Measurements from ENCODE around the gene HHAT. TPM values are rescaled to one million over a fixed set of nuclear protein-coding genes. Genes with fewer than 3 reads are reported as not detected.
"Not testable (repeated sequence)": the region's sequence is repeated elsewhere in the genome, so short reads cannot be mapped to it uniquely, and the experiment has no call there.

HHAT gene
- total RNA-seq, 2 donors from 2014 or later: 1.6 to 2.5 TPM

GRCh38 chr1:210374600-210374953 lies 45.9 kb downstream of the HHAT start:
- intact Hi-C loops (cut with DNase I): no loop called here
- no peak for DNase-seq
- no peak for ATAC-seq

DNA sequence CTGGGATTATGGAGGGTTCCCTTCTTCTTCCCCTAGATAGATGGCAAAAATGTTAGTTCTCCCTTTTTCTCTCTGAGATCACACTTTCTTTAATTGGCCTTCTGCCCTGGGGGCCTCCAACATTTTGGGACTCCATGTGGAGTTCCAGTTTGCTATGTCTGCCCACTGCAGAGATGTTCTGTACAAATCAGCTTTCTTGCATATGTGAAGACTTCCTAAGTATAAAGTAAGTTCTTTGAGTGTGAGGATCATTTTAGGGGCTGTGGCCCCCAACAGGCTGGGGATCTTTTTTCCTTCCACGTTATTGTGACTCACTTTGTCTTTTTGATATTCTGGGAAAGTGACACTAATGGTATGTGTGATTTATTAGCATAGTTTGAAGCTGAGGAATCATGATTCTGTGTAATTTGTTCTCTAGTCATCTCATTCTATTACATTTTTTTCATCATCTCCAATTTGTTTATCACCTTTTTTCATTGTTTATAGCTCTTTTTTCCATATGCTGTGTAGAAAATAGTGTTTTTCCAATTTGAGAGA lies 48.2 kb downstream of the HHAT start:
- intact Hi-C loops (cut with DNase I): no loop called here
- DNase-seq (no peak), ATAC-seq (no peak)

DNA sequence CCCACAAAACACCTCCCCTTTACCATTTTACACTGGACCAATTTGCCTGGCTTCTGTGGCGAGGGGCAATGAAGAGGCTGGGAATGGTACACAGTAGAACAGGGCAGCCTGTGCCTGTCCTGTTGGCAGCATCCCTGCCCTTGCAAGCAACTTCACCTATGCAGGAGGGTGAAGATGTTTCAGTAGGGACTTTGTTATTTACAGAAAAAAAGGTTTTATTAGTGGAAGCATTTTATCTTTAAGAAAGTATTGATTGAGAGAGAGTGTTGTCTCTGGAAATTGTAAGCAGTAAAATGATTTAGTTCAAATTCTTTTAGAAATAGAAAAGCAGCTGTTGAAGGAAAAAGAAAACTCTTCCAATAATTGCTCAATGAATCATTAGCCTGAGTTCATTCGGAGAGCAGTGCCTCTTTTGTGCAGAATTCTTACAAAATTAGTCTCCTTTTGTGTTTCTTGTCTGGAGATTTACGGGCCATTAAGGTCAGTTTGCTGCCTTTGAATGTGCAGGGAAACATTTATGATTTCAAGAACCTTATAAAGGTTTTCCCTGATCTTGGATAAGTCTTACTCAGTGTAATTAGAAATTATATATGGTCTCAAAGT lies 49.1 kb downstream of the HHAT start:
- ATAC-seq (no peak), DNase-seq (no peak)
- intact Hi-C loops (cut with DNase I): no loop called here

- DNase-seq (no peak), ATAC-seq (no peak)
- intact Hi-C loops (cut with DNase I): no loop called here
Observed at GRCh38 chr1:210378736-210379135, 50.0 kb downstream of the HHAT start.

DNA sequence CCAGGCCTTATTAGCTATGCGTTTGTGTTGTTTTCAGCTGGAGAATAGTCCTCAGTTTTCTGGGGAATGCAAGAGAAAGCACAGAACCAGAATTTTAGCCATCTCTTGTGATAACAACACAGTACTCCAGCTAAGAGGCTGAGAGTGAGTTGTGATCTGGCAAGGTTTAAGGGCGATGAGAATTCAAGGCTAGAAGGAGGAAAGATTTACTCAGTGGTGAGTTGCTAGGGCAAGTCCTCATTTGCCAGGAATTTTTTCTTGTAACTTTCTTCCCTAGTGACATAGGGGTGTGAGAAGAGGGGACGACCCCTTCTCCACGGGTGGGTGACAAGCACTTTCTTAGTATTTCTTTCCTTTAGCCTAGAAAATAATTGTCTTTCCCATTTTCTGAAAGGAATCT lies 53.2 kb downstream of the HHAT start:
- DNase-seq (no peak), ATAC-seq (peak; percentile 30 to 56)
- intact Hi-C loops (cut with DNase I): no loop called here

GRCh38 chr1:210384625-210385024 lies 55.9 kb downstream of the HHAT start:
- ATAC-seq: no peak
- intact Hi-C loops (cut with DNase I): no loop called here

GRCh38 chr1:210385228-210385627 lies 56.5 kb downstream of the HHAT start:
- intact Hi-C loops (cut with DNase I): no loop called here
- ATAC-seq (no peak), DNase-seq (no peak)

More at GRCh38 chr1:210384625-210385024, 55.9 kb downstream of the HHAT start:
- no peak for DNase-seq

DNA sequence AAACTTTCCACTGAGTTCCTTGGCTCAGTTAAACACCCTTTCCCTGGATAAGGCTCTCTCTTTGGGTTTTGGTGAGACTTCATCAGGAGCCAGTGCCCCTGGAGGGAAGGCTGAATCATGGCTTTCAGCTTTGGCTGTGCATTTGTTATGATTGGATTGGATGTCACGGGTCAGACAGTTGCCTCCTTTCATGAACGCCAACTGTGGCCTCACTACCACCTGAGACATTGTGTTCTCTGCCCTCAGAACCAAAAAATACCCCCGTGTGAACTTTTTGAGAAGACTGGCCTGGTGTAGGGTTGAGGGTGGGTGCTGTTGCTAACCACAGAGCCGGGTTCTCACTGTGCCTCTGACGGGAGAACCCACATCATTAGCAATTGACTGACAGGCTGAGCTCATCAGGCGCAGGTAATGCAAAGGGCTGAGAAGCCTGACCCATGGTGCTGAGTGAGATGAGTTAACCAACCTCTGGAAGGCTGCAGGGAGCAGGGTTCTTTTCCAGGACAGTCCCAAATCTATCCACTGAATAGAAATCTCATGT lies 65.6 kb downstream of the HHAT start:
- peak in 1 of 2 donors; percentile 90 for ATAC-seq
- intact Hi-C loops (cut with DNase I): no loop called here
- DNase-seq: peak; percentile 48

GRCh38 chr1:210396541-210396940 lies 67.8 kb downstream of the HHAT start:
- DNase-seq (no peak), ATAC-seq (no peak)
- intact Hi-C loops (cut with DNase I): loop anchor here in 1 of 2 donors (5.0 kb wide), 1 partner anchor 254 kb away; no protein-coding TSS in a partner anchor

DNA sequence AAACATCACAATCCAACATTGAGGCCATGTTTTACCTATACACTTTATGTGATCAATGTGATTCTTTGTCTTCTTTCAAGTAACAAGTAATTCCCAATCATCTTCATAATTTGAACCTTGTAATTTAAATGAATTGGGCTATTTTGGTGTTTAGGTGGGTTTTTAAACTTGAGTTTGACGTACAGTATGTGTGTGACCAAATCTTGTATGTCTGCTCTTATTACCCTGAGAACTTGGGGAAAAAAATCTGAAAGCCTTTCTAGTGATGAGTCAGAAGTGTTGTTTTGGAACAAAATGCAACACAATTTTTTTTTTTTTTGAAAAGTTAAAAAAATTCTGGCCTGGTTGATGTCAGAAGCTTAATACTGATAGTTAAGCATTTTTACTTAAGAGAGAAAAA lies 68.5 kb downstream of the HHAT start:
- DNase-seq (no peak), ATAC-seq (no peak)
- intact Hi-C loops (cut with DNase I): loop anchor here in 1 of 2 donors (5.0 kb wide), 1 partner anchor 255 kb away; no protein-coding TSS in a partner anchor

DNA sequence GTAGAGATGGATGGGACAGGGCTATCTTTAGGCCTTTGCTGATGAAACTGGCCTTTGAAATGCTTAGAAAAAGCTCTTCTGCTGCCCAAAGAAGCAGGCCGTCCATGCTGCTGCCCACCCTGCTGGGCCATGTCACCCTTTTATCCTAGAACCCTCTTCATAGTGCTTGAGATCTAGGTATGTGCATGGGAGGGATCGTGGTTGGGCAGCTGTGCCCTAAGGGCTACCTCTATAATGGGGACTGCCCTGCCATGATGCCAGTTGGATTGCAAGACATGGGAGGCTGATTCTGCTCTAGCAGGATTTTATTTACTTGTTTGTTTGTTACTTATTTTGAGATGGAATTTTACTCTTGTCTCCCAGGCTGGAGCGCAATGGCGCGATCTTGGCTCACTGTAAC lies 69.0 kb downstream of the HHAT start:
- ATAC-seq (no peak), DNase-seq (no peak)
- intact Hi-C loops (cut with DNase I): loop anchor here in 1 of 2 donors (5.0 kb wide), 1 partner anchor 255 kb away; no protein-coding TSS in a partner anchor

GRCh38 chr1:210398466-210398865 lies 69.8 kb downstream of the HHAT start:
- ATAC-seq: no peak
- DNase-seq: no peak
- intact Hi-C loops (cut with DNase I): loop anchor here in 1 of 2 donors (5.0 kb wide), 1 partner anchor 256 kb away; no protein-coding TSS in a partner anchor

GRCh38 chr1:210400043-210400840 lies 71.5 kb downstream of the HHAT start:
- ATAC-seq (peak; percentile 93 to 96), DNase-seq (peak; percentile 49)
- intact Hi-C loops (cut with DNase I): loop anchor here (5.0 to 10.0 kb wide), 3 partner anchors 38 to 735 kb away; partner anchors contain the start of gene KCNH1 (in 1 of the 2)

- ATAC-seq: no peak
- no peak for DNase-seq
- intact Hi-C loops (cut with DNase I): loop anchor here (5.0 to 10.0 kb wide), 3 partner anchors 40 to 732 kb away; partner anchors contain the start of gene KCNH1 (in 1 of the 2)
Observed at GRCh38 chr1:210402560-210402959, 73.9 kb downstream of the HHAT start.

DNA sequence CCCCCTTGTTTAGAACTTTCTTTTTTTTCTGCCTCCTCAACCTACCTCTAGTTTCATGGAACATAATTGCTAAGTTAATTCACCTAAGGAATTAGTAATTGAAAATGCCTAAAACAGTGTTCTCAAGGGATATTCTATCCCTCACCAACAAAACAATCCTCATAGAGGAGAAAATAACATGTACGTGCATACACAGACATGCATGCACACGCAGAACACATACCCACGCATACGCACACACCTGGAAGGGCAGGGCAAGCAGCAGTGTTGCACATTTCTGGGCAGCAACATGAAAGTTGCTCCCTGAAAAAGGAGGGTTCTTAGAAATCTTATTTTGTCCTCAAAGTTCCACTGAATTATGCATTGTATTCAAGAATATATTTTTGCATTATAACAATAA lies 76.6 kb downstream of the HHAT start:
- intact Hi-C loops (cut with DNase I): loop anchor here in 1 of 2 donors (10.0 kb wide), 2 partner anchors 261 to 729 kb away; partner anchors contain the start of gene KCNH1
- DNase-seq: no peak
- no peak for ATAC-seq

- not testable (repeated sequence) for ATAC-seq
- intact Hi-C loops (cut with DNase I): loop anchor here (2.0 to 10.0 kb wide), 3 partner anchors 262 to 728 kb away; partner anchors contain the start of gene KCNH1 (in 2 of the 2)
Observed at GRCh38 chr1:210406341-210406740, 77.6 kb downstream of the HHAT start.

GRCh38 chr1:210407207-210407886 lies 78.6 kb downstream of the HHAT start:
- peak; percentile 61 to 66 for ATAC-seq
- intact Hi-C loops (cut with DNase I): loop anchor here (2.0 to 10.0 kb wide), 3 partner anchors 263 to 727 kb away; partner anchors contain the start of gene KCNH1 (in 2 of the 2)
- DNase-seq: peak; percentile 71

More at GRCh38 chr1:210406341-210406740, 77.6 kb downstream of the HHAT start:
- DNase-seq: not testable (repeated sequence)

DNA sequence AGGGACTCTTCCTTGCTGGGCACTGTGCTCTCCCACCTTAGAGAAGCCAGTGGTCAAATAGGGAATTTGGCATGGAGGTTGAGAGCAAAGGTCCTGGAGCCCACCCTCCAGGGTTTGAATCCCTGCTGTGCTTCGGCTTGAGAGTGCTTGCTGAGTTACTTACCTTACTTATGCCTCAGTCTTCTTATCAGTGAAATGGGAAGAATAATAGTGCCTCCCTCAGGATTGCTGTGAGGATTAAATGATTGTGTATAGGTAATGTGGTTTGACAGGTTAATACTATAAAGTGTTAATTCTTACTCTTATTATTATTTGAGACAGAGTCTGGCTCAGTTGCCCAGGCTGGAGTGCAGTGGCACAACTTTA lies 79.2 kb downstream of the HHAT start:
- no peak for DNase-seq
- ATAC-seq: no peak
- intact Hi-C loops (cut with DNase I): loop anchor here (2.0 to 10.0 kb wide), 3 partner anchors 263 to 727 kb away; partner anchors contain the start of gene KCNH1 (in 2 of the 2)

GRCh38 chr1:210412240-210412639 lies 83.5 kb downstream of the HHAT start:
- ATAC-seq (no peak), DNase-seq (no peak)
- intact Hi-C loops (cut with DNase I): no loop called here

Data from left cardiac atrium (tissue), 4 donors.